CD14-positive monocyte (primary cell): Measurements from ENCODE around the gene ARMC5. TPM values are rescaled to one million over a fixed set of nuclear protein-coding genes. Genes with fewer than 3 reads are reported as not detected.

Experiments used
- DNase-seq, 3 donors: peaks; one replicate each; pipeline ENCODE4 v3.0.0-alpha.2; 2011 to 2022
- H2AFZ ChIP-seq: 2 replicates; pipeline ENCODE4 v1.6.0; 2012; ENCODE audit warnings: mild to moderate bottlenecking, low read depth, low read length, inconsistent platforms; ENCODE audit not compliant: insufficient read depth, poor library complexity, severe bottlenecking
- H3K27ac ChIP-seq, 2 donors: 1 replicate in 1 of 2; 2 replicates in 1 of 2; pipeline ENCODE4 v1.5.1; 2012 to 2013; ENCODE audit warnings: low read length in 2 of 2, control low read depth in 1 of 2, inconsistent platforms in 1 of 2, low read depth in 1 of 2, mild to moderate bottlenecking in 1 of 2
- H3K27me3 ChIP-seq, 2 donors: one replicate each; pipeline versions ENCODE4 v1.6.0 to v1.6.1; 2011 to 2013; ENCODE audit warnings: low read length in 2 of 2; ENCODE audit not compliant: control insufficient read depth in 2 of 2, insufficient read depth in 2 of 2
- H3K36me3 ChIP-seq, 2 donors: replicated peaks in 1 of 2; 1 replicate in 1 of 2; 2 replicates in 1 of 2; pipeline versions ENCODE4 v1.5.1 to v1.6.1; 2012 to 2013; ENCODE audit warnings: low read length in 2 of 2, control low read depth in 1 of 2, inconsistent platforms in 1 of 2, mild to moderate bottlenecking in 1 of 2; ENCODE audit not compliant: insufficient read depth in 2 of 2, control insufficient read depth in 1 of 2
- H3K4me1 ChIP-seq, 2 donors: 1 replicate in 1 of 2; 2 replicates in 1 of 2; pipeline versions ENCODE4 v1.5.1 to v1.6.1; 2012 to 2013; ENCODE audit warnings: low read length in 2 of 2, control low read depth in 1 of 2, inconsistent platforms in 1 of 2, mild to moderate bottlenecking in 1 of 2, moderate library complexity in 1 of 2; ENCODE audit not compliant: insufficient read depth in 2 of 2, control insufficient read depth in 1 of 2
- H3K4me2 ChIP-seq: replicated peaks from 2 replicates; pipeline ENCODE3; 2012; ENCODE audit warnings: low read length, moderate library complexity, mild to moderate bottlenecking; ENCODE audit not compliant: poor library complexity, severe bottlenecking; ENCODE audit errors: extremely low read depth
- H3K4me3 ChIP-seq, 3 experiments: fragments of 200-600 bp in 1 of 3; sonication (generic) in 1 of 3; replicated peaks in 1 of 3; 1 replicate in 2 of 3; 2 replicates in 1 of 3; pipeline ENCODE4 v1.5.1; 2011 to 2013; ENCODE audit warnings: low read length in 3 of 3, mild to moderate bottlenecking in 3 of 3, control low read depth in 2 of 3, low read depth in 2 of 3, inconsistent platforms in 1 of 3, moderate library complexity in 1 of 3
- H3K79me2 ChIP-seq: 2 replicates; pipeline ENCODE4 v1.6.0; 2012; ENCODE audit warnings: mild to moderate bottlenecking, control low read depth, inconsistent platforms, low read length, moderate library complexity; ENCODE audit not compliant: insufficient read depth
- H3K9ac ChIP-seq: 2 replicates; pipeline ENCODE4 v1.6.0; 2017; ENCODE audit warnings: low read length, mild to moderate bottlenecking; ENCODE audit not compliant: insufficient read depth, poor library complexity, severe bottlenecking
- H3K9me3 ChIP-seq, 2 donors: replicated peaks in 1 of 2; 1 replicate in 1 of 2; 2 replicates in 1 of 2; pipeline versions ENCODE4 v1.5.1 to v1.6.1; 2012 to 2013; ENCODE audit warnings: low read length in 2 of 2, control low read depth in 1 of 2; ENCODE audit not compliant: control insufficient read depth in 1 of 2, insufficient read depth in 1 of 2
- H4K20me1 ChIP-seq: 2 replicates; pipeline ENCODE4 v1.6.0; 2012; ENCODE audit warnings: mild to moderate bottlenecking, low read length, control low read depth, moderate library complexity; ENCODE audit not compliant: insufficient read depth
- H3K27ac Mint-ChIP-seq, 7 donors: one replicate each; pipeline ENCODE4 v1.8.0; 2020; ENCODE audit warnings: mild to moderate bottlenecking in 7 of 7, mixed read lengths in 7 of 7, moderate library complexity in 6 of 7, inconsistent platforms in 2 of 7
- H3K27me3 Mint-ChIP-seq, 3 donors: one replicate each; pipeline ENCODE4 v1.8.0; 2021 to 2022; ENCODE audit warnings: low read depth in 3 of 3, mild to moderate bottlenecking in 3 of 3, mixed read lengths in 3 of 3, moderate library complexity in 3 of 3, inconsistent platforms in 1 of 3
- H3K36me3 Mint-ChIP-seq, 2 donors: one replicate each; pipeline ENCODE4 v1.8.0; 2020; ENCODE audit warnings: mixed read lengths in 2 of 2, inconsistent platforms in 1 of 2, mild to moderate bottlenecking in 1 of 2
- H3K4me1 Mint-ChIP-seq: one replicate; pipeline ENCODE4 v1.8.0; 2020; ENCODE audit warnings: mild to moderate bottlenecking, mixed read lengths
- H3K4me3 Mint-ChIP-seq, 2 donors: one replicate each; pipeline ENCODE4 v1.8.0; 2020; ENCODE audit warnings: mild to moderate bottlenecking in 2 of 2, mixed read lengths in 2 of 2, moderate library complexity in 1 of 2
- H3K9me3 Mint-ChIP-seq, 7 donors: one replicate each; pipeline ENCODE4 v1.8.0; 2020 to 2022; ENCODE audit warnings: mixed read lengths in 7 of 7, mild to moderate bottlenecking in 6 of 7, moderate library complexity in 6 of 7, inconsistent platforms in 2 of 7
- WGBS: methylation state at CpG from one replicate; pipeline ENCODE4 v1.1.5; 2013; ENCODE audit warnings: missing lambda C conversion rate; ENCODE audit not compliant: insufficient coverage; 5-methylcytosine and 5-hydroxymethylcytosine counted together
- intact Hi-C, 2 donors: fragments of 100-400 bp; cut with micrococcal nuclease; formaldehyde crosslinking; loops; one replicate each; pipeline versions ENCODE4 v1.15.0 to v1.15.1; 2023
- polyA plus RNA-seq, 3 donors: library from polyadenylated mRNA; depleted of rRNA in 1 of 3; unstranded in 2 of 3; stranded (reverse) in 1 of 3; fragments of 300-500 nt in 2 of 3; fragments of >200 nt in 1 of 3; fragmentation: Illumina TruSeq in 2 of 3; gene quantifications; 1 replicate in 2 of 3; 2 replicates in 1 of 3; pipeline ENCODE4 v1.2.3, GENCODE V29; 2012 to 2021
- TF ChIP-seq, protein P1 (sequence below): fragments of 200-600 bp; IDR thresholded peaks from one replicate; pipeline ENCODE4 v1.8.0; 2022; ENCODE audit warnings: antibody characterized with exemption, mild to moderate bottlenecking

Gene ARMC5
- polyA plus RNA-seq, 3 donors, result 2.9 to 9.3 (median 4.2) TPM

GRCh38 chr16:31413381-31413780, 45.9 kb upstream of the ARMC5 start:
- no peak overlapping the region for H3K27ac Mint-ChIP-seq
- intact Hi-C loops, result no loop called here
- no peak overlapping the region for H3K9ac ChIP-seq

GRCh38 chr16:31413943-31414342, 45.4 kb upstream of the ARMC5 start:
- Mint-ChIP-seq H3K4me1 (peaks cover 3% of the 10 kb centered on the region), H3K4me3 (no peak overlapping the region), H3K27me3 (peaks cover 2 to 12% (median 8%) of the 10 kb centered on the region in 3 donors), H3K9me3 (peaks cover 0 to 3% (median 0%) of the 10 kb centered on the region in 7 donors), H3K27ac (no peak overlapping the region), H3K36me3 (no peaks in the 10 kb centered on the region)
- Histone ChIP-seq H3K4me3 (no peak overlapping the region), H3K36me3 (no peaks in the 10 kb centered on the region), H3K79me2 (no peaks in the 10 kb centered on the region), H3K9ac (no peak overlapping the region), H4K20me1 (no peaks in the 10 kb centered on the region), H3K27ac (no peak overlapping the region), H3K27me3 (no peaks in the 10 kb centered on the region), H2AFZ (no peak overlapping the region), H3K4me1 (no peaks in the 10 kb centered on the region), H3K9me3 (no peaks in the 10 kb centered on the region), H3K4me2 (no peak overlapping the region)
- TF ChIP-seq, protein P1, sequence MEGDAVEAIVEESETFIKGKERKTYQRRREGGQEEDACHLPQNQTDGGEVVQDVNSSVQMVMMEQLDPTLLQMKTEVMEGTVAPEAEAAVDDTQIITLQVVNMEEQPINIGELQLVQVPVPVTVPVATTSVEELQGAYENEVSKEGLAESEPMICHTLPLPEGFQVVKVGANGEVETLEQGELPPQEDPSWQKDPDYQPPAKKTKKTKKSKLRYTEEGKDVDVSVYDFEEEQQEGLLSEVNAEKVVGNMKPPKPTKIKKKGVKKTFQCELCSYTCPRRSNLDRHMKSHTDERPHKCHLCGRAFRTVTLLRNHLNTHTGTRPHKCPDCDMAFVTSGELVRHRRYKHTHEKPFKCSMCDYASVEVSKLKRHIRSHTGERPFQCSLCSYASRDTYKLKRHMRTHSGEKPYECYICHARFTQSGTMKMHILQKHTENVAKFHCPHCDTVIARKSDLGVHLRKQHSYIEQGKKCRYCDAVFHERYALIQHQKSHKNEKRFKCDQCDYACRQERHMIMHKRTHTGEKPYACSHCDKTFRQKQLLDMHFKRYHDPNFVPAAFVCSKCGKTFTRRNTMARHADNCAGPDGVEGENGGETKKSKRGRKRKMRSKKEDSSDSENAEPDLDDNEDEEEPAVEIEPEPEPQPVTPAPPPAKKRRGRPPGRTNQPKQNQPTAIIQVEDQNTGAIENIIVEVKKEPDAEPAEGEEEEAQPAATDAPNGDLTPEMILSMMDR, result no peak
- intact Hi-C loops, result no loop called here
- DNase-seq, result no peak
- 97% methylated on average over 2 of the region's 4 CpGs for WGBS

More at GRCh38 chr16:31413381-31413780, 45.9 kb upstream of the ARMC5 start:
- Histone ChIP-seq H3K4me3 (no peak overlapping the region), H3K79me2 (no peaks in the 10 kb centered on the region), H3K4me2 (no peak overlapping the region), H2AFZ (no peak overlapping the region), H3K27ac (no peak overlapping the region), H3K27me3 (no peaks in the 10 kb centered on the region), H4K20me1 (no peaks in the 10 kb centered on the region), H3K9me3 (no peaks in the 10 kb centered on the region), H3K36me3 (no peaks in the 10 kb centered on the region), H3K4me1 (no peaks in the 10 kb centered on the region)
- 87% methylated on average over 5 of the region's 5 CpGs for WGBS
- Mint-ChIP-seq H3K27me3 (peaks cover 2 to 15% (median 8%) of the 10 kb centered on the region in 3 donors), H3K4me3 (no peak overlapping the region), H3K4me1 (peaks cover 3% of the 10 kb centered on the region), H3K9me3 (peaks cover 0 to 3% (median 0%) of the 10 kb centered on the region in 7 donors), H3K36me3 (no peaks in the 10 kb centered on the region)
- DNase-seq, result no peak
- TF ChIP-seq, protein P1, result no peak
